ENCODE results near the gene TBC1D22A. TPM values are rescaled to one million over a fixed set of nuclear protein-coding genes. Genes with fewer than 3 reads are reported as not detected.

TBC1D22A gene
- total and polyA plus RNA-seq, 8 donors, result 13.3 to 53.1 (median 21.5) TPM

GRCh38 chr22:47197773-47198500 is 435.5 kb downstream of the TBC1D22A start:
- H3K27me3 ChIP-seq, result peaks cover 0 to 49% (median 0%) of the 10 kb centered on the region in 3 donors
- no peak overlapping the region for H3K4me3 ChIP-seq
- DNase-seq, result peak in 1 of 2 donors; percentile 20
- WGBS, 5 donors, result 74 to 83% (median 79%) methylated on average over 19 to 25 of the region's 25 CpGs
- intact Hi-C loops (cut with DNase I; ENCODE audit: low total_unique reads), result no loop called here
- peaks cover 0 to 9% (median 0%) of the 10 kb centered on the region in 4 donors for H3K4me1 ChIP-seq
- H3K36me3 ChIP-seq, result no peaks in the 10 kb centered on the region
- no peak overlapping the region for H3K27ac ChIP-seq
- TF ChIP-seq POLR2A (IDR thresholded peaks at IDR 0.05) (no peak), POLR2AphosphoS5 (IDR thresholded peaks at IDR 0.05) (no peak), CTCF (IDR thresholded peaks at IDR 0.05) (no peak), EP300 (IDR thresholded peaks at IDR 0.05) (no peak)
- no peaks in the 10 kb centered on the region for H3K9me3 ChIP-seq

GRCh38 chr22:47198801-47199251 is 436.4 kb downstream of the TBC1D22A start:
- no peak for TF ChIP-seq EP300 (IDR thresholded peaks at IDR 0.05)
- TF ChIP-seq POLR2AphosphoS5 (IDR thresholded peaks at IDR 0.05), result no peak
- no peak for TF ChIP-seq POLR2A (IDR thresholded peaks at IDR 0.05)
- no peak for TF ChIP-seq CTCF (IDR thresholded peaks at IDR 0.05)
- 85 to 91% (median 89%) methylated on average over 10 to 19 of the region's 19 CpGs for WGBS, 5 donors
- no peaks in the 10 kb centered on the region for H3K36me3 ChIP-seq
- DNase-seq, result peak in 1 of 2 donors; percentile 21
- no peak overlapping the region for H3K4me3 ChIP-seq
- no peaks in the 10 kb centered on the region for H3K9me3 ChIP-seq
- intact Hi-C loops (cut with DNase I; ENCODE audit: low total_unique reads), result no loop called here
- H3K27ac ChIP-seq, result no peak overlapping the region
- peaks cover 0 to 9% (median 0%) of the 10 kb centered on the region in 4 donors for H3K4me1 ChIP-seq
- peaks cover 0 to 53% (median 0%) of the 10 kb centered on the region in 3 donors for H3K27me3 ChIP-seq

GRCh38 chr22:47199261-47199978 is 437.0 kb downstream of the TBC1D22A start:
- H3K27me3 ChIP-seq, result peaks cover 0 to 59% (median 0%) of the 10 kb centered on the region in 3 donors
- H3K4me1 ChIP-seq, result peaks cover 0 to 9% (median 0%) of the 10 kb centered on the region in 4 donors
- intact Hi-C loops (cut with DNase I; ENCODE audit: low total_unique reads), result no loop called here
- no peak for TF ChIP-seq CTCF (IDR thresholded peaks at IDR 0.05)
- no peaks in the 10 kb centered on the region for H3K9me3 ChIP-seq
- WGBS, 5 donors, result 75 to 83% (median 80%) methylated on average over 32 to 33 of the region's 33 CpGs
- peak in 1 of 2 donors; percentile 21 for DNase-seq
- H3K4me3 ChIP-seq, result no peak overlapping the region
- H3K36me3 ChIP-seq, result no peaks in the 10 kb centered on the region
- H3K27ac ChIP-seq, result no peak overlapping the region

- Histone ChIP-seq H3K27me3 (peaks cover 0 to 63% (median 0%) of the 10 kb centered on the region in 3 donors), H3K4me3 (no peak overlapping the region), H3K9me3 (no peaks in the 10 kb centered on the region), H3K36me3 (no peaks in the 10 kb centered on the region), H3K27ac (no peak overlapping the region), H3K4me1 (peaks cover 0 to 9% (median 0%) of the 10 kb centered on the region in 4 donors)
- TF ChIP-seq EP300 (IDR thresholded peaks at IDR 0.05) (no peak), CTCF (IDR thresholded peaks at IDR 0.05) (no peak), POLR2AphosphoS5 (IDR thresholded peaks at IDR 0.05) (no peak), POLR2A (IDR thresholded peaks at IDR 0.05) (no peak)
- DNase-seq, result no peak
- intact Hi-C loops (cut with DNase I; ENCODE audit: low total_unique reads), result no loop called here
- 52 to 71% (median 63%) methylated on average over 9 to 10 of the region's 10 CpGs for WGBS, 5 donors
Measured at GRCh38 chr22:47199979-47200272, 437.5 kb downstream of the TBC1D22A start.
